Measurements from ENCODE around the gene KCNH1.

The KCNH1 gene

GRCh38 chr1:210800756-210801155, 333.2 kb downstream of the KCNH1 start:
- DNase-seq (ENCODE audit: low read depth in 3 of 3): no peak

GRCh38 chr1:210800301-210800700, 333.6 kb downstream of the KCNH1 start:
- no peak for DNase-seq (ENCODE audit: low read depth in 3 of 3)

GRCh38 chr1:210797422-210797821, 336.5 kb downstream of the KCNH1 start:
- DNase-seq (ENCODE audit: low read depth in 3 of 3): no peak

- no peak for DNase-seq (ENCODE audit: low read depth in 3 of 3)
Measured at GRCh38 chr1:210796421-210796820, 337.5 kb downstream of the KCNH1 start.

GRCh38 chr1:210794445-210794844, 339.5 kb downstream of the KCNH1 start:
- DNase-seq (ENCODE audit: low read depth in 3 of 3): no peak

- DNase-seq (ENCODE audit: low read depth in 3 of 3): no peak
Measured at GRCh38 chr1:210792250-210793102, 341.5 kb downstream of the KCNH1 start.

- DNase-seq (ENCODE audit: low read depth in 3 of 3): no peak
Measured at GRCh38 chr1:210790196-210790595, 343.8 kb downstream of the KCNH1 start.

- DNase-seq (ENCODE audit: low read depth in 3 of 3): no peak
Measured at GRCh38 chr1:210787800-210788199, 346.1 kb downstream of the KCNH1 start.

GRCh38 chr1:210786546-210786945, 347.4 kb downstream of the KCNH1 start:
- DNase-seq (ENCODE audit: low read depth in 3 of 3): no peak

- no peak for DNase-seq (ENCODE audit: low read depth in 3 of 3)
Measured at GRCh38 chr1:210783925-210784324, 350.0 kb downstream of the KCNH1 start.

GRCh38 chr1:210781652-210782051, 352.3 kb downstream of the KCNH1 start:
- DNase-seq (ENCODE audit: low read depth in 3 of 3): no peak

- DNase-seq (ENCODE audit: low read depth in 3 of 3): no peak
Measured at GRCh38 chr1:210779269-210779668, 354.7 kb downstream of the KCNH1 start.

GRCh38 chr1:210777914-210778313, 356.0 kb downstream of the KCNH1 start:
- DNase-seq (ENCODE audit: low read depth in 3 of 3): no peak

- DNase-seq (ENCODE audit: low read depth in 3 of 3): no peak
Measured at GRCh38 chr1:210776712-210777111, 357.2 kb downstream of the KCNH1 start.

- DNase-seq (ENCODE audit: low read depth in 3 of 3): no peak
Measured at GRCh38 chr1:210775289-210775688, 358.7 kb downstream of the KCNH1 start.

- no peak for DNase-seq (ENCODE audit: low read depth in 3 of 3)
Measured at GRCh38 chr1:210773450-210773849, 360.5 kb downstream of the KCNH1 start.

- DNase-seq (ENCODE audit: low read depth in 3 of 3): no peak
Measured at GRCh38 chr1:210771131-210771530, 362.8 kb downstream of the KCNH1 start.

GRCh38 chr1:210770396-210770984, 363.5 kb downstream of the KCNH1 start:
- no peak for DNase-seq (ENCODE audit: low read depth in 3 of 3)

- no peak for DNase-seq (ENCODE audit: low read depth in 3 of 3)
Measured at GRCh38 chr1:210769473-210769872, 364.5 kb downstream of the KCNH1 start.

GRCh38 chr1:210764536-210764935, 369.4 kb downstream of the KCNH1 start:
- DNase-seq (ENCODE audit: low read depth in 3 of 3): no peak

GRCh38 chr1:210758761-210759160, 375.2 kb downstream of the KCNH1 start:
- no peak for DNase-seq (ENCODE audit: low read depth in 3 of 3)

GRCh38 chr1:210758261-210758660, 375.7 kb downstream of the KCNH1 start:
- no peak for DNase-seq (ENCODE audit: low read depth in 3 of 3)

- no peak for DNase-seq (ENCODE audit: low read depth in 3 of 3)
Measured at GRCh38 chr1:210757677-210758076, 376.3 kb downstream of the KCNH1 start.
